GM13976 (cell line): ENCODE results near the gene MIF4GD.
A peak's percentile ranks its signal among the peaks of the same experiment; 100 is the strongest.

Source experiments
- DNase-seq: peaks from one replicate; pipeline ENCODE4 v3.0.0; 2012; ENCODE audit warnings: low spot score
- in situ Hi-C: fragments of 300-500 bp; cut with MboI; formaldehyde crosslinking; loops from one replicate; pipeline ENCODE4 v1.12.0; 2022; ENCODE audit warnings: low sequenced_read_pairs, mixed read lengths, inconsistent platforms; ENCODE audit not compliant: unreplicated experiment
- TF ChIP-seq, protein P1 (sequence below): IDR thresholded peaks from 2 replicates; pipeline ENCODE4 v1.5.1; 2012; ENCODE audit warnings: borderline replicate concordance, mild to moderate bottlenecking; ENCODE audit not compliant: insufficient read depth; ENCODE audit errors: extremely low read depth, missing control alignments, control extremely low read depth

The MIF4GD gene, protein sequence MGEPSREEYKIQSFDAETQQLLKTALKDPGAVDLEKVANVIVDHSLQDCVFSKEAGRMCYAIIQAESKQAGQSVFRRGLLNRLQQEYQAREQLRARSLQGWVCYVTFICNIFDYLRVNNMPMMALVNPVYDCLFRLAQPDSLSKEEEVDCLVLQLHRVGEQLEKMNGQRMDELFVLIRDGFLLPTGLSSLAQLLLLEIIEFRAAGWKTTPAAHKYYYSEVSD

DNA sequence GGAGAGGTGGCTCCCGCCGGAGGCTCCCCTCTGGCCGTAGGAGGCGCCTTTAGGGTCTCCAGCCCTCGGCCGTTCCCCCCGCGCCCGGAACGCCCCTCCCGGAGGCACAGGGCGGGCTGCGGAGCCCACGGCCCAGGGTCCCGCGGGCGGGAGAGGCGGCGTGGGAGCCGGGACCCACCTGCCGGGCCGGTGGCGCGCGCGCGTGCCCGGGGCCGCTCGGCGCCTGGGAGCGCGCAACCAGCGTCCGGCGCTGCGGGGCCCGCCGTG lies at the start of gene MIF4GD:
Gene MIF4GD, minus strand, starts transcription at position 266 of the 267 bp plus-strand sequence. CDS start 1,036 bp downstream, outside the sequence.
- DNase-seq = no peak
- in situ Hi-C loops = loop anchor here (5.0 kb wide), 1 partner anchor 141 kb away; no protein-coding TSS in a partner anchor
- TF ChIP-seq, protein P1, sequence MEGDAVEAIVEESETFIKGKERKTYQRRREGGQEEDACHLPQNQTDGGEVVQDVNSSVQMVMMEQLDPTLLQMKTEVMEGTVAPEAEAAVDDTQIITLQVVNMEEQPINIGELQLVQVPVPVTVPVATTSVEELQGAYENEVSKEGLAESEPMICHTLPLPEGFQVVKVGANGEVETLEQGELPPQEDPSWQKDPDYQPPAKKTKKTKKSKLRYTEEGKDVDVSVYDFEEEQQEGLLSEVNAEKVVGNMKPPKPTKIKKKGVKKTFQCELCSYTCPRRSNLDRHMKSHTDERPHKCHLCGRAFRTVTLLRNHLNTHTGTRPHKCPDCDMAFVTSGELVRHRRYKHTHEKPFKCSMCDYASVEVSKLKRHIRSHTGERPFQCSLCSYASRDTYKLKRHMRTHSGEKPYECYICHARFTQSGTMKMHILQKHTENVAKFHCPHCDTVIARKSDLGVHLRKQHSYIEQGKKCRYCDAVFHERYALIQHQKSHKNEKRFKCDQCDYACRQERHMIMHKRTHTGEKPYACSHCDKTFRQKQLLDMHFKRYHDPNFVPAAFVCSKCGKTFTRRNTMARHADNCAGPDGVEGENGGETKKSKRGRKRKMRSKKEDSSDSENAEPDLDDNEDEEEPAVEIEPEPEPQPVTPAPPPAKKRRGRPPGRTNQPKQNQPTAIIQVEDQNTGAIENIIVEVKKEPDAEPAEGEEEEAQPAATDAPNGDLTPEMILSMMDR = no peak

- DNase-seq = peak; percentile 78
- in situ Hi-C loops = loop anchor here (10.0 kb wide), 1 partner anchor 85 kb away; the partner anchor contains the start of gene GRB2
- TF ChIP-seq, protein P1 = no peak
Observed at GRCh38 chr17:75319904-75320691, 49.1 kb upstream of the MIF4GD start.

DNA sequence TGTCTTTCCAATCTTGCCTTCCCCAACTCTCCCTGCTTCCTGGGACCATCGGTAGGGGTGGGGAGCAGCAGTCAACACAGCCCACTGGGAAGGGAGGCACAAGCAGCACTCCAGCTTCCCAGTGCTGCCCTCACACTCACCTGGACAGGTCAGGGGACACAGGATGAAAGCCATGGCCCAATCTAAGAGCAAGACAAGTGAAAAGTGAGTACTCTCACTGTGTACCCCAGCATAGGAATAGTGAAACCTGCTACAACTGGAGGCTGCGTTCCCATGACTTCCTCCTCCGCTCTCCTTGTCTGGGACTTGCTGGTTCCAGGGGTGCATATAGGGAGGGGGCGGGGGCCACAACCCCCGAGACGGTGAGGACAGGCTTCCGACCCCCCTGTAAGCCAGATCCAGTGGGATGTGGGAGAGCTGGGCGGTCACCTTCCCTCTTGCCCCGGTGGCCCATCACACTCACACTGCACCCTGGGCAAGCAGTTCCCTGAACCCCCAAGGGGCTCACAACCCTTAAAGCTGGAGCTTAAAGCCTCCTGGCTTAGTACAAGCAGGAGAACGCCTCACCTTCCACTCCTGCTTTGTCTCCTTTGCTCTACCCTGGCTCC lies 47.7 kb upstream of the MIF4GD start:
- in situ Hi-C loops = no loop called here
- TF ChIP-seq, protein P1 = no peak
- DNase-seq = no peak

DNA sequence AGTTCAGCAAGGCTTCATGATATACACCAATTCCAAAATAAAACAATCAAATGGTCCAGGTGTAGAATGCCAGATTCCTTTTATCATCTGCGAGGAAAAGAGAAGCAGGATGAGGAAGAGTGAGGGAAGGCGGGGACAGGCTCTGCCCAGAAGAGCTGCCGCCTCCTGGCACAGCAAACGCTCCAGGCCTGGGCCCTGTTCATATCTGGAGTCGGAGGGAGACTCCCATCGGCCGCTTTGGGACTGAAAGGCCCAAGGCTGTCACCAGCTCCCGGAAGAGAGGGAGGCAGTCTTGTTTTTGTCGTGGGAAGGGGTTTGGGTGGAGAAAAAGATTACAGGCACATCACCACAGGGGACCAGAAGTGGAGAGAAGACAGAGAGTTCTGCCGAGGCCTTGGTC lies 47.2 kb upstream of the MIF4GD start:
- DNase-seq = no peak
- TF ChIP-seq, protein P1 = no peak
- in situ Hi-C loops = no loop called here

DNA sequence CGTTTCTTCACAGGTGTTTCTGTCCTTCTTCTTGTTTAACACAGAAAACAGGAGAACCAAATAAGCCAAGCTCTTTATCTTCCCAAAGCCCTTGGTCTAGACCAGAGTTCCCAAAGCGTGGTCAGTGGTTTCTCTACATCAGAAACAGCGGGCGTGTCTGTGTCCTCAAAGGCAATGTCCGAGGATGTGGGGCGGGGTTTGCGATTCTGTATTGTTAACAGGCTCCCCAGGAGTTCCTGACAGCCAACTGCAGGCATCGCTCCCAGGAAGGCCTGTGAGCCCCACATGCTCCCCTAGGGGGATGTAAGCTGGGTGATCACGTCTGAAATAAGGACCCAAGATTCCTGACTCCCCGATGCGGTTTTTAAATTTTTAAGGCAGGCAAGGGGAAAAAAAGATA lies 46.6 kb upstream of the MIF4GD start:
- DNase-seq = no peak
- in situ Hi-C loops = no loop called here
- TF ChIP-seq, protein P1 = no peak

DNA sequence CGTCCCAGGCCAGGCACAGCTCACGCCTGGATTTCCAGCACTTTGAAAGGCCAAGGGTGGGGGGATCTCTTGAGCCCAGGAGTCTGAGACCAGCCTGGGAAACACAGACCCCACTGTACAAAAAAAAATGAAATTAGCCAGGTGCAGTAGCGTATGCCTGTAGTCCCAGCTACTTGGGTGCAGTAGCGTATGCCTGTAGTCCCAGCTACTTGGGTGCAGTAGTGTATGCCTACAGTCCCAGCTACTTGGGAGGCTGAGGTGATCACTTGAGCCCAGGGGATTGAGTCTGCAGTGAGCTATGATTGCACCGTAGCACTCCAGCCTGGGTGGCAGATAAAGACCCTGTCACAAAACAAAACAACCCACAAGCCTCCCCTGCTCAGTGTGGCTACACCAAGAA lies 45.2 kb upstream of the MIF4GD start:
- TF ChIP-seq, protein P1 = no peak
- in situ Hi-C loops = no loop called here
- no peak for DNase-seq
